ENCODE results near the gene TSHZ2. TPM values are rescaled to one million over a fixed set of nuclear protein-coding genes. Genes with fewer than 3 reads are reported as not detected.

TSHZ2 gene
- total RNA-seq, 1 experiment from 2014 or later: 0.20 TPM

DNA sequence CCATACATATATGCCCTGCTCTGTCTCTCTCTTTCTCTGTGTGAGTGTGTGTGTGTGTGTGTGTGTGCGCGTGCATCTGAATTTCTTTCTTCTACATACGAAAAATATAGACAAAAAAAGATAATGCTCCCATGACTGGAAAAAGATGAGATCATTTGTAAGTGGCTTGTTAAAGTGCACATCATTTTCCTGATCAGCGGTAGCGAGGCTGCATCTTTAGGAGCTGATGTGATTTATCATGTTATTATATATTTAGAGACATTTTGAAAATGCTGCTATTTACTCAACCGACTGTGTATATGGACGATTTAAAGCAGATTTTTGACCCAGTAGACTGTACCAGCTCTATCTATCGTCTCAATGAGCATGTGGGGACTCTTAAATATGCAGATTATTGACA, 265.3 kb downstream of the TSHZ2 start:
- Mint-ChIP-seq H3K27me3 (ENCODE audit: low read depth) (no peaks in the 10 kb centered on the region; the same call in 1 of the 2 replicates), H3K36me3 (no peaks in the 10 kb centered on the region), H3K4me3 (no peak overlapping the region), H3K9me3 (peaks cover 17% of the 10 kb centered on the region), H3K27ac (no peak overlapping the region), H3K4me1 (peaks cover 5% of the 10 kb centered on the region)
- POLR2A ChIA-PET: no interaction called here
- DNase-seq (ENCODE audit: low spot score) (no peak), ATAC-seq (no peak)
- CTCF ChIA-PET: interaction anchor here (1.0 kb wide), 1 partner anchor 310 kb away, joined by 3 read pairs; no protein-coding TSS in a partner anchor
- no peak for TF ChIP-seq FOXP1 (CRISPR knock-in tag; IDR thresholded peaks at IDR 0.05; ENCODE audit: borderline replicate concordance)
- TF ChIP-seq, protein P1, sequence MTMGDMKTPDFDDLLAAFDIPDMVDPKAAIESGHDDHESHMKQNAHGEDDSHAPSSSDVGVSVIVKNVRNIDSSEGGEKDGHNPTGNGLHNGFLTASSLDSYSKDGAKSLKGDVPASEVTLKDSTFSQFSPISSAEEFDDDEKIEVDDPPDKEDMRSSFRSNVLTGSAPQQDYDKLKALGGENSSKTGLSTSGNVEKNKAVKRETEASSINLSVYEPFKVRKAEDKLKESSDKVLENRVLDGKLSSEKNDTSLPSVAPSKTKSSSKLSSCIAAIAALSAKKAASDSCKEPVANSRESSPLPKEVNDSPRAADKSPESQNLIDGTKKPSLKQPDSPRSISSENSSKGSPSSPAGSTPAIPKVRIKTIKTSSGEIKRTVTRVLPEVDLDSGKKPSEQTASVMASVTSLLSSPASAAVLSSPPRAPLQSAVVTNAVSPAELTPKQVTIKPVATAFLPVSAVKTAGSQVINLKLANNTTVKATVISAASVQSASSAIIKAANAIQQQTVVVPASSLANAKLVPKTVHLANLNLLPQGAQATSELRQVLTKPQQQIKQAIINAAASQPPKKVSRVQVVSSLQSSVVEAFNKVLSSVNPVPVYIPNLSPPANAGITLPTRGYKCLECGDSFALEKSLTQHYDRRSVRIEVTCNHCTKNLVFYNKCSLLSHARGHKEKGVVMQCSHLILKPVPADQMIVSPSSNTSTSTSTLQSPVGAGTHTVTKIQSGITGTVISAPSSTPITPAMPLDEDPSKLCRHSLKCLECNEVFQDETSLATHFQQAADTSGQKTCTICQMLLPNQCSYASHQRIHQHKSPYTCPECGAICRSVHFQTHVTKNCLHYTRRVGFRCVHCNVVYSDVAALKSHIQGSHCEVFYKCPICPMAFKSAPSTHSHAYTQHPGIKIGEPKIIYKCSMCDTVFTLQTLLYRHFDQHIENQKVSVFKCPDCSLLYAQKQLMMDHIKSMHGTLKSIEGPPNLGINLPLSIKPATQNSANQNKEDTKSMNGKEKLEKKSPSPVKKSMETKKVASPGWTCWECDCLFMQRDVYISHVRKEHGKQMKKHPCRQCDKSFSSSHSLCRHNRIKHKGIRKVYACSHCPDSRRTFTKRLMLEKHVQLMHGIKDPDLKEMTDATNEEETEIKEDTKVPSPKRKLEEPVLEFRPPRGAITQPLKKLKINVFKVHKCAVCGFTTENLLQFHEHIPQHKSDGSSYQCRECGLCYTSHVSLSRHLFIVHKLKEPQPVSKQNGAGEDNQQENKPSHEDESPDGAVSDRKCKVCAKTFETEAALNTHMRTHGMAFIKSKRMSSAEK (CRISPR knock-in tag; IDR thresholded peaks at IDR 0.05; ENCODE audit: borderline replicate concordance): no peak
- TF ChIP-seq ZNF671 (CRISPR knock-in tag; IDR thresholded peaks at IDR 0.05): no peak
- no peak for TF ChIP-seq GTF2I (CRISPR knock-in tag; conservative IDR thresholded peaks at IDR 0.05)
- TF ChIP-seq SMAD4 (CRISPR knock-in tag; IDR thresholded peaks at IDR 0.05): no peak
- TF ChIP-seq, protein P2, sequence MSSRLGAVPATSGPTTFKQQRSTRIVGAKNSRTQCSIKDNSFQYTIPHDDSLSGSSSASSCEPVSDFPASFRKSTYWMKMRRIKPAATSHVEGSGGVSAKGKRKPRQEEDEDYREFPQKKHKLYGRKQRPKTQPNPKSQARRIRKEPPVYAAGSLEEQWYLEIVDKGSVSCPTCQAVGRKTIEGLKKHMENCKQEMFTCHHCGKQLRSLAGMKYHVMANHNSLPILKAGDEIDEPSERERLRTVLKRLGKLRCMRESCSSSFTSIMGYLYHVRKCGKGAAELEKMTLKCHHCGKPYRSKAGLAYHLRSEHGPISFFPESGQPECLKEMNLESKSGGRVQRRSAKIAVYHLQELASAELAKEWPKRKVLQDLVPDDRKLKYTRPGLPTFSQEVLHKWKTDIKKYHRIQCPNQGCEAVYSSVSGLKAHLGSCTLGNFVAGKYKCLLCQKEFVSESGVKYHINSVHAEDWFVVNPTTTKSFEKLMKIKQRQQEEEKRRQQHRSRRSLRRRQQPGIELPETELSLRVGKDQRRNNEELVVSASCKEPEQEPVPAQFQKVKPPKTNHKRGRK (CRISPR knock-in tag; IDR thresholded peaks at IDR 0.05; ENCODE audit: borderline replicate concordance): no peak

DNA sequence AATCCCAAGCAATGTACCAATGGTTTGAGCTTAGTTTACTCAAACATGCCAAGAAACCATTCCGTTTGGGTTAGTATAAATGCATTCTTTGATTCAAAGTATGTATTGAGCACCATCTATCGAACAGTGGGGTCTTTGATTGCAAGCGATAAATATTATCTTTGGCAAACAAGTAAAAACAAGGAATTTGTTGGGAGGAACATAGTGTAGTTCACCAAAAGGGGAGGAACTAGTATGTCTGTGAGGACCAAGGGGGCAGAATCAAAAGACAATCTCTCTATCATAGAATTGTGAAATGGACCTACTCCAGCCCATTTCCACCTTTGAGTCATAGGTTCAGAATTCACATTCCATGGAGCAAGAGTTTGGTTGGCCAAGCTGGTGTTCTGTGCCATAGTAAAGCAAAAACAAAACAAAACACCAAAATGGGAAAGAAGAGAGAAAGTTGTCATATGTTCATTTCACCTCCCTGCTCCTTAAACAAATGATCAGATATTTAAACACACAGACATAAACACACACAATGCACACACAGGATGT, 266.0 kb downstream of the TSHZ2 start:
- peaks cover 5% of the 10 kb centered on the region for H3K4me1 Mint-ChIP-seq
- ATAC-seq (no peak), DNase-seq (ENCODE audit: low spot score) (no peak)
- H3K9me3 Mint-ChIP-seq: peaks cover 17% of the 10 kb centered on the region
- ChIA-PET POLR2A (no interaction called here), CTCF (interaction anchor here (1.0 kb wide), 1 partner anchor 309 kb away, joined by 3 read pairs; no protein-coding TSS in a partner anchor)
- H3K36me3 Mint-ChIP-seq: no peaks in the 10 kb centered on the region
- H3K27ac Mint-ChIP-seq: no peak overlapping the region
- no peak overlapping the region for H3K4me3 Mint-ChIP-seq
- no peaks in the 10 kb centered on the region; the same call in 1 of the 2 replicates for H3K27me3 Mint-ChIP-seq (ENCODE audit: low read depth)
- TF ChIP-seq TCF7 (CRISPR knock-in tag; IDR thresholded peaks at IDR 0.05; ENCODE audit: low read depth) (no peak), ELF4 (CRISPR knock-in tag; IDR thresholded peaks at IDR 0.05; ENCODE audit: low read depth) (no peak), HMGA2 (CRISPR knock-in tag; IDR thresholded peaks at IDR 0.05) (no peak), NR2C2 (CRISPR knock-in tag; IDR thresholded peaks at IDR 0.05) (no peak), JUN (CRISPR knock-in tag; IDR thresholded peaks at IDR 0.05) (no peak), ZNF232 (CRISPR knock-in tag; IDR thresholded peaks at IDR 0.05) (no peak)
- TF ChIP-seq, protein P3, sequence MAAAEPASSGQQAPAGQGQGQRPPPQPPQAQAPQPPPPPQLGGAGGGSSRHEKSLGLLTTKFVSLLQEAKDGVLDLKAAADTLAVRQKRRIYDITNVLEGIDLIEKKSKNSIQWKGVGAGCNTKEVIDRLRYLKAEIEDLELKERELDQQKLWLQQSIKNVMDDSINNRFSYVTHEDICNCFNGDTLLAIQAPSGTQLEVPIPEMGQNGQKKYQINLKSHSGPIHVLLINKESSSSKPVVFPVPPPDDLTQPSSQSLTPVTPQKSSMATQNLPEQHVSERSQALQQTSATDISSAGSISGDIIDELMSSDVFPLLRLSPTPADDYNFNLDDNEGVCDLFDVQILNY (CRISPR knock-in tag; IDR thresholded peaks at IDR 0.05): no peak
- TF ChIP-seq, protein P4, sequence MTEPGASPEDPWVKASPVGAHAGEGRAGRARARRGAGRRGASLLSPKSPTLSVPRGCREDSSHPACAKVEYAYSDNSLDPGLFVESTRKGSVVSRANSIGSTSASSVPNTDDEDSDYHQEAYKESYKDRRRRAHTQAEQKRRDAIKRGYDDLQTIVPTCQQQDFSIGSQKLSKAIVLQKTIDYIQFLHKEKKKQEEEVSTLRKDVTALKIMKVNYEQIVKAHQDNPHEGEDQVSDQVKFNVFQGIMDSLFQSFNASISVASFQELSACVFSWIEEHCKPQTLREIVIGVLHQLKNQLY (CRISPR knock-in tag; IDR thresholded peaks at IDR 0.05): no peak
- TF ChIP-seq, protein P5, sequence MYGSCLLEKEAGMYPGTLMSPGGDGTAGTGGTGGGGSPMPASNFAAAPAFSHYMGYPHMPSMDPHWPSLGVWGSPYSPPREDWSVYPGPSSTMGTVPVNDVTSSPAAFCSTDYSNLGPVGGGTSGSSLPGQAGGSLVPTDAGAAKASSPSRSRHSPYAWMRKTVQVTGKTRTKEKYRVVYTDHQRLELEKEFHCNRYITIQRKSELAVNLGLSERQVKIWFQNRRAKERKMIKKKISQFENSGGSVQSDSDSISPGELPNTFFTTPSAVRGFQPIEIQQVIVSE (CRISPR knock-in tag; IDR thresholded peaks at IDR 0.05; ENCODE audit: borderline replicate concordance): no peak
- TF ChIP-seq, protein P6, sequence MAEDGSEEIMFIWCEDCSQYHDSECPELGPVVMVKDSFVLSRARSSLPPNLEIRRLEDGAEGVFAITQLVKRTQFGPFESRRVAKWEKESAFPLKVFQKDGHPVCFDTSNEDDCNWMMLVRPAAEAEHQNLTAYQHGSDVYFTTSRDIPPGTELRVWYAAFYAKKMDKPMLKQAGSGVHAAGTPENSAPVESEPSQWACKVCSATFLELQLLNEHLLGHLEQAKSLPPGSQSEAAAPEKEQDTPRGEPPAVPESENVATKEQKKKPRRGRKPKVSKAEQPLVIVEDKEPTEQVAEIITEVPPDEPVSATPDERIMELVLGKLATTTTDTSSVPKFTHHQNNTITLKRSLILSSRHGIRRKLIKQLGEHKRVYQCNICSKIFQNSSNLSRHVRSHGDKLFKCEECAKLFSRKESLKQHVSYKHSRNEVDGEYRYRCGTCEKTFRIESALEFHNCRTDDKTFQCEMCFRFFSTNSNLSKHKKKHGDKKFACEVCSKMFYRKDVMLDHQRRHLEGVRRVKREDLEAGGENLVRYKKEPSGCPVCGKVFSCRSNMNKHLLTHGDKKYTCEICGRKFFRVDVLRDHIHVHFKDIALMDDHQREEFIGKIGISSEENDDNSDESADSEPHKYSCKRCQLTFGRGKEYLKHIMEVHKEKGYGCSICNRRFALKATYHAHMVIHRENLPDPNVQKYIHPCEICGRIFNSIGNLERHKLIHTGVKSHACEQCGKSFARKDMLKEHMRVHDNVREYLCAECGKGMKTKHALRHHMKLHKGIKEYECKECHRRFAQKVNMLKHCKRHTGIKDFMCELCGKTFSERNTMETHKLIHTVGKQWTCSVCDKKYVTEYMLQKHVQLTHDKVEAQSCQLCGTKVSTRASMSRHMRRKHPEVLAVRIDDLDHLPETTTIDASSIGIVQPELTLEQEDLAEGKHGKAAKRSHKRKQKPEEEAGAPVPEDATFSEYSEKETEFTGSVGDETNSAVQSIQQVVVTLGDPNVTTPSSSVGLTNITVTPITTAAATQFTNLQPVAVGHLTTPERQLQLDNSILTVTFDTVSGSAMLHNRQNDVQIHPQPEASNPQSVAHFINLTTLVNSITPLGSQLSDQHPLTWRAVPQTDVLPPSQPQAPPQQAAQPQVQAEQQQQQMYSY (CRISPR knock-in tag; IDR thresholded peaks at IDR 0.05): no peak
- TF ChIP-seq, protein P7, sequence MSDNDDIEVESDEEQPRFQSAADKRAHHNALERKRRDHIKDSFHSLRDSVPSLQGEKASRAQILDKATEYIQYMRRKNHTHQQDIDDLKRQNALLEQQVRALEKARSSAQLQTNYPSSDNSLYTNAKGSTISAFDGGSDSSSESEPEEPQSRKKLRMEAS (CRISPR knock-in tag; IDR thresholded peaks at IDR 0.05): no peak

Data from WTC11 (cell line).